ENCODE measurements around the gene UNC80.

UNC80 gene

DNA sequence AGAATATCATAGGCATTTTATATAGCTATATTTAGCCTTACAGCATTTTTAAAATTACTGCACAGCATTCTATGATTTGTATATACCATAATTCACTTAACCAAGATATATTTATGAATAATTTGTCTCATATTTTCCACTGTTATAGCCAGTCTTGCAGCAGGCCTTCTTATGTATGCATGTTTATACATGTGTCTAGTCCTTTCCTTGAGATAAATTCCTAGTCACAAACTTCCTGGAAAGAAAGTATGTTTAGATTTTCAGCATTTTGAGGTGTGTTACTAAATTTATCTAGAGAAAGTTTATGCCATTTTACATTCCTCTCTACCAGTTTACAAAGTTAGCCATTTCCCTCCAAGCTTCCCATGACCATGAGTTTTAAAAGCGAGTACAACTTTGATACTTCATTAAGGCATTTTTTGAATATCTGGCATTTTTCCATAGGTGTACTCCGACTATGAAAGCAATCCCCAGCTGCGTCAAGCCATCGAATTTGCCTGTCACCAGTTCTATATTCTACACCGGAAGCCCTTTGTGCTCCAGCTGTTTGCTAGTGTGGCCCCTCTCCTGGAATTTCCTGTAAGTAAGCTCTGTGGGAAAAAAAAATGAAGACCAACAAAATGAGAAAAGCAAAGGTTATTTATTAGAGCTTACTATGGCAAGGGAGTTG is 171.4 kb downstream of the UNC80 start:
- H3K27ac ChIP-seq, result no peak overlapping the region
- no peak for TF ChIP-seq ZFX (IDR thresholded peaks at IDR 0.05; ENCODE audit: borderline replicate concordance)
- TF ChIP-seq, protein P1, sequence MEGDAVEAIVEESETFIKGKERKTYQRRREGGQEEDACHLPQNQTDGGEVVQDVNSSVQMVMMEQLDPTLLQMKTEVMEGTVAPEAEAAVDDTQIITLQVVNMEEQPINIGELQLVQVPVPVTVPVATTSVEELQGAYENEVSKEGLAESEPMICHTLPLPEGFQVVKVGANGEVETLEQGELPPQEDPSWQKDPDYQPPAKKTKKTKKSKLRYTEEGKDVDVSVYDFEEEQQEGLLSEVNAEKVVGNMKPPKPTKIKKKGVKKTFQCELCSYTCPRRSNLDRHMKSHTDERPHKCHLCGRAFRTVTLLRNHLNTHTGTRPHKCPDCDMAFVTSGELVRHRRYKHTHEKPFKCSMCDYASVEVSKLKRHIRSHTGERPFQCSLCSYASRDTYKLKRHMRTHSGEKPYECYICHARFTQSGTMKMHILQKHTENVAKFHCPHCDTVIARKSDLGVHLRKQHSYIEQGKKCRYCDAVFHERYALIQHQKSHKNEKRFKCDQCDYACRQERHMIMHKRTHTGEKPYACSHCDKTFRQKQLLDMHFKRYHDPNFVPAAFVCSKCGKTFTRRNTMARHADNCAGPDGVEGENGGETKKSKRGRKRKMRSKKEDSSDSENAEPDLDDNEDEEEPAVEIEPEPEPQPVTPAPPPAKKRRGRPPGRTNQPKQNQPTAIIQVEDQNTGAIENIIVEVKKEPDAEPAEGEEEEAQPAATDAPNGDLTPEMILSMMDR (IDR thresholded peaks at IDR 0.05), result no peak

DNA sequence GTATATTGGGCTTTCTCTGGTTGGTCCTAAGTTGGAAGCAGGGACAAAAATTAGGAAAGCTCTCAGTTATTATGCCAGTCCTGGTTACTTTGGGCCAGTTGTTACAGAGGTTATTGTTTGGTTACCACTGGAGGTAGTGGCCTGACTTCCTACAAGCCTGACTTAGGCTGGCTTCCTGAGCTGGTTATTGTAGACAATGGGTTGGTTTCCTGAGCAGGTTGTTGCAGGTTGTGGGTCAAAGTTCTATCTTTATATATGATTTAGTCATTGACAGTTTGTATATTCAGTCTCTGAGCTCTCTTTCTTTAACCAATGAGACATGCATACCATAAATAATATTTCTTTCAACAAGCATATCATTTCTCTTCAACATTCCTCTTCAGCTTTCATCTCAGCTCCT is 172.1 kb downstream of the UNC80 start:
- H3K27ac ChIP-seq, result no peak overlapping the region
- no peak for TF ChIP-seq ZFX (IDR thresholded peaks at IDR 0.05; ENCODE audit: borderline replicate concordance)
- TF ChIP-seq, protein P1 (IDR thresholded peaks at IDR 0.05), result no peak

DNA sequence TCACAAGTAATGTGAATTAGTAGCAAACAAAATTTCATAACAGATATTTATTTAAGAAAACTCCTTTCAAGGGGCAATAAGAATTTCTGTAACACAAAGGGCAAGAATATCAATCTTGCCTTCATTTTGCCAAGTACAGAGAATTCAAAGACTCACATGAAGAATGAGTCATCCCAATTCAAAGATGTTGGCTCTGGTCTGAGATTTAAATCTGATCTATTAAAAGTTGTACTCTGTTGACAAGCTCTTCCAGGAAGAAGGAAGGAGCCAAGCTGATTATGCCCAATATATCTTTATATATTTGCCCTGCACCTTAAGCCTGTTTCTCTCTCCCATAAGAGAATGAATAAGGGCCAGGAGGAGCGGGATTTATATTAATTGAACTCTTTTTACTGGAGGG is 174.9 kb downstream of the UNC80 start:
- no peak for TF ChIP-seq ZFX (IDR thresholded peaks at IDR 0.05; ENCODE audit: borderline replicate concordance)
- TF ChIP-seq, protein P1 (IDR thresholded peaks at IDR 0.05), result no peak
- no peak overlapping the region for H3K27ac ChIP-seq

DNA sequence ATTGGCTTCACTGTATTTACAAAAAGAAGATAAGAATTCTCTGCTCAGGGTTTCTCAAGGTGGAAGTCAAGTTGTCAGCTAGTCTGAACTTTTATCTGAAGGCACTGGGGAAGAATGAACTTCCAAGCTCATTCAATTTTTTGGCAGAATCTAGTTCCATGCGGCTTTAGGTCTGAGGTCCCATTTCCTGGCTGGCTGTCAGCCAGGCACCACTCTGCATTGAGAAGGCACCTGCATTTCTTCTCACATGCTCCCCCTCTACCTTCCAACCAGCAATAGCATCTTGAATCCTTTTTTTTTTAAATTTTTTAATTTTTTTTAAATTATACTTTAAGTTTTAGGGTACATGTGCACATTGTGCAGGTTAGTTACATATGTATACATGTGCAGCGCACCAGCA is 184.6 kb downstream of the UNC80 start:
- no peak overlapping the region for H3K27ac ChIP-seq
- TF ChIP-seq, protein P1 (IDR thresholded peaks at IDR 0.05), result no peak
- TF ChIP-seq ZFX (IDR thresholded peaks at IDR 0.05; ENCODE audit: borderline replicate concordance), result no peak

DNA sequence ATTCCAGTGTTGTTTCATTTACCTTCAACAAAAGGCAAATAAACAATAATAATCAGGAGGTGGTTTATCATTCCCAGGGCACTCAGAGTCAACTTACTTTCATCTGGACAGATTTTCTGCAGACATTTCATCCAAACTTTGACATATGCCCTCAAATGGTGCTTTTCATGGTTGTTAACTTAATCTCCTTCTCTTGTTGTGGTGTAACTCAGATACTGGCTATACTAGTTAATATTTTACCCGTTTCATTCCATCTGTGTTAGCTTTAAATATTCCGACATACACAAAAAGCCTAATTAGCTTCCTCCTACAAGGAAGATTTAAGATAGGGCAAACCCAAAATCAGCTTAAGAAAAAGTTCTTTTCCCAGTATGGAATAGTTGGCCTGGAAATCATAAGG is 186.4 kb downstream of the UNC80 start:
- TF ChIP-seq, protein P1 (IDR thresholded peaks at IDR 0.05), result no peak
- no peak for TF ChIP-seq ZFX (IDR thresholded peaks at IDR 0.05; ENCODE audit: borderline replicate concordance)
- no peak overlapping the region for H3K27ac ChIP-seq

DNA sequence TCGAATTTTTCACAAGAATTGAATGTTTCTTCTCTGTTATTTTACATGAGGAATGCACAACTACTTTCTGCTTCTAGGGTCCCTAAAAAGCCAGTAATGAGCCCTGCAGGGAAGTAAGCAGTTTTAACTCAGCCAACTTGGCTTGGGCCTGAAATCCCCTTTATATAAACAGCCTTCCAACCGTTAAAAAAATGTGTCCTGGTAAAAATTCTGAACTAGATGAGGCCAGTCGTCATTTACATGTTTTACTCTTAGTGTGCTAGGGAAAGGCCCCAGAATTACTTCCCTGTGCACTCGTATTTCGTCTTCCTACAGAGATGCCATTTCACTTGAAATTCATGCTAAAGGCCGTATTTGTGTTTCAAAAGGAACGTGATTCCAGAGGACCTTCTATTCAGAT is 188.4 kb downstream of the UNC80 start:
- TF ChIP-seq, protein P1 (IDR thresholded peaks at IDR 0.05), result no peak
- no peak for TF ChIP-seq ZFX (IDR thresholded peaks at IDR 0.05; ENCODE audit: borderline replicate concordance)
- no peak overlapping the region for H3K27ac ChIP-seq

DNA sequence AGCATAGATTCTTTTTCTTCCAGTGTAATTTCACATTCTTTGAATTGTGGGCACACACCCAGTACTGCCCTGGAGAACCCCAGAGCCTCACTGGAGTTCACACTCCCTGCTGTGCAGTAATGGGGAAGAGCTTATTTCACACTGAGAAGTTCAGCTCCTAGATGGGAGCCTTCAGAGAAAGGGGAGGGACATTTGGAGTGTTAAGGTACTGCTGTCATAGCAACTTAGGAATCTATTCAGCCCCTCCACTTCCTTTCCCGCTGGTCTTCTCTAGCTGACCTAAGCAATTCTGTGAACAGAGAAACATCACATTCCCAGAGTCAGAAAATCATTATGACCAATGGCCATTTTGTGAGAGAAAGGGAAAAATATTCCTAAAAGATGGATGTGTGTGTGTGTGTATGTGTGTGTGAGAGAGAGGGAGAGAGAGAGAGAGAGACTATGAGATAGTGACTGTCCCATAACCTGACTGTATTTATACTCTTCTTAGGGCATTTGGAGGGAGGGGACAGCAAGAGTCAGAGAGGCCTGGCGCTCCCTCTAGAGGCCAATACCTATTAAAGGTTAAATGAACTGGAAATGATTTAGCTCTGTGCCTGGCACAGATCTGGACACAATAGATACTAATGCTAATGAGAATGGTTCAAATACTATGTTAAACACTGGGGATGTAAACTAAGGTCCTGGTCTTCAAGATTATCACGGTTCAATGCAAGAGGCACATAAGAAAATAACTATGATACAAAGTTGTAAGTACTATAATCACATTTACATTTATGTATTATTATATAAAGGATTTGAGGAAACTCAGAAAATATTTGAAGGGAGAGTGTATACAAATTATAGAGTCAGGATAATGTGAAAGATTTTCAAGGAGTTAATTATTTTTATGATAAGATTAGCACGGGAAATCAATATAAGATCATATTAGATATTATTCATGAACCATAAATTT is 189.3 kb downstream of the UNC80 start:
- H3K27ac ChIP-seq, result no peak overlapping the region
- TF ChIP-seq ZFX (IDR thresholded peaks at IDR 0.05; ENCODE audit: borderline replicate concordance), result no peak
- TF ChIP-seq, protein P1 (IDR thresholded peaks at IDR 0.05), result peak; percentile 94
